Measurements from ENCODE around the gene SDHAF2.

SDHAF2 gene

GRCh38 chr11:61392981-61393595 is 36.8 kb upstream of the SDHAF2 start:
- no peak for TF ChIP-seq CTCF (IDR thresholded peaks at IDR 0.05)
- DNase-seq: peak; percentile 10
- Mint-ChIP-seq H3K4me3 (peak overlapping the region; percentile 96), H3K36me3 (ENCODE audit: low read depth) (peaks cover 52% of the 10 kb centered on the region), H3K4me1 (peaks cover 20% of the 10 kb centered on the region), H3K27ac (peak overlapping the region; percentile 93), H3K27me3 (ENCODE audit: low read depth, poor library complexity) (peaks cover 18% of the 10 kb centered on the region), H3K9me3 (peaks cover 36% of the 10 kb centered on the region)

GRCh38 chr11:61401173-61401572 is 28.8 kb upstream of the SDHAF2 start:
- peak overlapping the region; percentile 70 for H3K27ac Mint-ChIP-seq
- H3K27me3 Mint-ChIP-seq (ENCODE audit: low read depth, poor library complexity): no peaks in the 10 kb centered on the region
- no peak for DNase-seq
- no peak overlapping the region for H3K4me3 Mint-ChIP-seq
- no peaks in the 10 kb centered on the region for H3K9me3 Mint-ChIP-seq
- peaks cover 78% of the 10 kb centered on the region for H3K36me3 Mint-ChIP-seq (ENCODE audit: low read depth)
- no peak for TF ChIP-seq CTCF (IDR thresholded peaks at IDR 0.05)
- H3K4me1 Mint-ChIP-seq: no peaks in the 10 kb centered on the region

GRCh38 chr11:61401573-61401972 is 28.4 kb upstream of the SDHAF2 start:
- no peaks in the 10 kb centered on the region for H3K4me1 Mint-ChIP-seq
- no peak overlapping the region for H3K4me3 Mint-ChIP-seq
- no peaks in the 10 kb centered on the region for H3K27me3 Mint-ChIP-seq (ENCODE audit: low read depth, poor library complexity)
- TF ChIP-seq CTCF (IDR thresholded peaks at IDR 0.05): no peak
- H3K36me3 Mint-ChIP-seq (ENCODE audit: low read depth): peaks cover 74% of the 10 kb centered on the region
- no peaks in the 10 kb centered on the region for H3K9me3 Mint-ChIP-seq
- H3K27ac Mint-ChIP-seq: peak overlapping the region; percentile 70
- no peak for DNase-seq

- no peaks in the 10 kb centered on the region for H3K27me3 Mint-ChIP-seq (ENCODE audit: low read depth, poor library complexity)
- no peaks in the 10 kb centered on the region for H3K9me3 Mint-ChIP-seq
- H3K36me3 Mint-ChIP-seq (ENCODE audit: low read depth): peaks cover 71% of the 10 kb centered on the region
- H3K4me3 Mint-ChIP-seq: no peak overlapping the region
- DNase-seq: no peak
- H3K4me1 Mint-ChIP-seq: no peaks in the 10 kb centered on the region
- no peak overlapping the region for H3K27ac Mint-ChIP-seq
- TF ChIP-seq CTCF (IDR thresholded peaks at IDR 0.05): no peak
Measured at GRCh38 chr11:61403658-61404057, 26.3 kb upstream of the SDHAF2 start.

GRCh38 chr11:61404103-61404502 is 25.8 kb upstream of the SDHAF2 start:
- H3K36me3 Mint-ChIP-seq (ENCODE audit: low read depth): peaks cover 71% of the 10 kb centered on the region
- H3K9me3 Mint-ChIP-seq: no peaks in the 10 kb centered on the region
- DNase-seq: no peak
- no peak overlapping the region for H3K27ac Mint-ChIP-seq
- H3K4me3 Mint-ChIP-seq: no peak overlapping the region
- no peak for TF ChIP-seq CTCF (IDR thresholded peaks at IDR 0.05)
- no peaks in the 10 kb centered on the region for H3K27me3 Mint-ChIP-seq (ENCODE audit: low read depth, poor library complexity)
- no peaks in the 10 kb centered on the region for H3K4me1 Mint-ChIP-seq

- DNase-seq: no peak
- H3K36me3 Mint-ChIP-seq (ENCODE audit: low read depth): peaks cover 74% of the 10 kb centered on the region
- H3K27ac Mint-ChIP-seq: no peak overlapping the region
- no peaks in the 10 kb centered on the region for H3K27me3 Mint-ChIP-seq (ENCODE audit: low read depth, poor library complexity)
- TF ChIP-seq CTCF (IDR thresholded peaks at IDR 0.05): no peak
- H3K4me3 Mint-ChIP-seq: no peak overlapping the region
- H3K9me3 Mint-ChIP-seq: no peaks in the 10 kb centered on the region
- H3K4me1 Mint-ChIP-seq: no peaks in the 10 kb centered on the region
Measured at GRCh38 chr11:61404641-61405040, 25.3 kb upstream of the SDHAF2 start.

Measured in nephron progenitor cell (in vitro differentiated cells).